GM21390 (cell line): ENCODE data around the gene POLR3GL.
"Not testable (repeated sequence)": the region's sequence is repeated elsewhere in the genome, so short reads cannot be mapped to it uniquely, and the experiment has no call there.

Experiments used
- ATAC-seq: cut with Tn5 transposase; IDR thresholded peaks from one replicate; pipeline ENCODE4 v1.9.1; 2021; ENCODE audit not compliant: unreplicated experiment

POLR3GL gene

GRCh38 chr1:146016891-146017290 lies 52.4 kb downstream of the POLR3GL start:
- no peak for ATAC-seq

- no peak for ATAC-seq
Measured at GRCh38 chr1:146019231-146020057, 55.0 kb downstream of the POLR3GL start.

GRCh38 chr1:146020058-146021049 lies 55.9 kb downstream of the POLR3GL start:
- no peak for ATAC-seq

- ATAC-seq, result no peak
Measured at GRCh38 chr1:146021050-146021445, 56.6 kb downstream of the POLR3GL start.

- ATAC-seq, result no peak
Measured at GRCh38 chr1:146021622-146022402, 57.3 kb downstream of the POLR3GL start, which contains the start of gene HJV. HJV (minus strand) TSS chr1:146021735; CDS start chr1:146020231, 1,504 bp downstream.

- no peak for ATAC-seq
Measured at GRCh38 chr1:146022403-146023127, 58.1 kb downstream of the POLR3GL start.

GRCh38 chr1:146025787-146026495 lies 61.5 kb downstream of the POLR3GL start:
- ATAC-seq, result not testable (repeated sequence)

DNA sequence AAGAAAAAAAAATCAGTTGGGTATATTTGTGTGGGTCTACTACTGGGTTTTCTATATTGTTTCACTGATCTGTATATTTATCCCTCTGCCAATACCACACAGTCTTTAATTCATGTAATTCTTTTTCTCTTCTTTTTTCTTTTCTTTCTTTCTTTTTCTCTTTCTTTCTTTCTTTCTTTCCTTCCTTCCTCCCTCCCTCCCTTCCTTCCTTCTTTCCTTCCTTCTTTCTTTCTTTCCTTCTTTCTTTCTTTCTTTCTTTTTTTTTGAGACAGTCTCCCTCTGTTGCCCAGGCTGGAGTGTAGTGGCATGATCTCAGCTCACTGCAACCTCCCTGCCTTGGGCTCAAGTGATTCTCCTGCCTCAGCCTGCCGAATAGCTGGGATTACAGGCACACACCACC lies 62.2 kb downstream of the POLR3GL start:
- not testable (repeated sequence) for ATAC-seq
